ENCODE measurements around the gene CNOT2. TPM values are rescaled to one million over a fixed set of nuclear protein-coding genes. Genes with fewer than 3 reads are reported as not detected.

Gene CNOT2
- total RNA-seq, 2 donors from 2014 or later, result 94.8 to 111 TPM

DNA sequence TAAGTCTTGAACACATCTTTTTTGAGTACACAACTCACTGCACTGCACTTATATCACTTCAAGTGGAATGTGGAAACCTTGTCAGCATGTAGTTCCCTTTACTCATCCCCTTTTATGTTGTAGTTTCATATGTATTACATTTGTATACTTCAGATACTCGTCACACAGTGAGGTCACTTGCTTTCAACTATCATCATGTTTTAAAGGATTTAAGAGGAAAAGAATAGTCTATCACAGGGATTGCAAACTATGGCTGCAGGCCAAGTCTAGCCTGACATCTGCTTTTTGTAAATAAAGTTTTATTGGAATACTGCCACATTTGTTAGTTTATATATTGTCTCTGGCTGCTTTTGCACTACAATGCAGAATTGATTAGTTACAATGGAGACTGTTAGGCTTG is 24.3 kb downstream of the CNOT2 start:
- Histone ChIP-seq H3K36me3 (no peaks in the 10 kb centered on the region), H3K9me3 (no peaks in the 10 kb centered on the region), H3K4me1 (ENCODE audit: control insufficient read depth in 1 of 2, low read depth in 2 of 2) (peaks cover 46 to 51% of the 10 kb centered on the region in 2 donors), H3K27me3 (replicated peaks; ENCODE audit: insufficient read depth) (no peaks in the 10 kb centered on the region), H3K4me3 (no peak overlapping the region), H3K27ac (no peak overlapping the region)
- ATAC-seq (ENCODE audit: insufficient number of reproducible peaks, low FRiP score, low read depth) (no peak), DNase-seq (ENCODE audit: low spot score) (no peak)
- no peak for TF ChIP-seq CTCF (IDR thresholded peaks at IDR 0.05)

DNA sequence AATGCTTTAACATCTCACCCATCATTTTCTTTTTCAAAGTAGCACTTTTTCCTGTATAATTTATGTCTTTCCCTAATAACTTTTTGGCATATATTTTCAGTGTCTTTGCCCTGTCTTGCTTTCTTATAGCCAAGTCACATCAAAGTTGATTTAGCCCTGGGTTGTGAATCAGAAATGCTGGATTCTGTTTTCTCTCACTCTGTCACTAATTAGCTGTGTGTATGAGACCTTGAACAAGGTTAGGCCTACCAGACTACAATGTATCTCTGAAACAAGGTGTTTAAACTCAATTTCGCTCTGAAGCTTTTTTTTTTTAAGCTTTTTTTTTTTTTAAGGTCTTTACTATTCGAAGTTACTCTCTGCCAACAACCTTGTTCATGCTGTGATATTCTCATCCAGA is 25.7 kb downstream of the CNOT2 start:
- Histone ChIP-seq H3K4me1 (ENCODE audit: control insufficient read depth in 1 of 2, low read depth in 2 of 2) (peaks cover 50 to 51% of the 10 kb centered on the region in 2 donors), H3K4me3 (no peak overlapping the region), H3K36me3 (no peaks in the 10 kb centered on the region), H3K27ac (no peak overlapping the region), H3K9me3 (no peaks in the 10 kb centered on the region), H3K27me3 (replicated peaks; ENCODE audit: insufficient read depth) (no peaks in the 10 kb centered on the region)
- TF ChIP-seq CTCF (IDR thresholded peaks at IDR 0.05), result no peak
- no peak for ATAC-seq (ENCODE audit: insufficient number of reproducible peaks, low FRiP score, low read depth)
- DNase-seq (ENCODE audit: low spot score), result no peak

GRCh38 chr12:70270108-70270507 is 26.9 kb downstream of the CNOT2 start:
- no peak for TF ChIP-seq CTCF (IDR thresholded peaks at IDR 0.05)

GRCh38 chr12:70271025-70271424 is 27.8 kb downstream of the CNOT2 start:
- H3K4me1 ChIP-seq (ENCODE audit: control insufficient read depth in 1 of 2, low read depth in 2 of 2), result peaks cover 51 to 55% of the 10 kb centered on the region in 2 donors
- no peak for ATAC-seq (ENCODE audit: insufficient number of reproducible peaks, low FRiP score, low read depth)
- no peak for TF ChIP-seq CTCF (IDR thresholded peaks at IDR 0.05)
- H3K4me3 ChIP-seq, result no peak overlapping the region
- DNase-seq (ENCODE audit: low spot score), result no peak
- no peak overlapping the region for H3K27ac ChIP-seq
- H3K27me3 ChIP-seq (replicated peaks; ENCODE audit: insufficient read depth), result no peaks in the 10 kb centered on the region
- H3K9me3 ChIP-seq, result no peaks in the 10 kb centered on the region
- no peaks in the 10 kb centered on the region for H3K36me3 ChIP-seq

More at GRCh38 chr12:70270108-70270507, 26.9 kb downstream of the CNOT2 start:
- H3K4me1 ChIP-seq (ENCODE audit: control insufficient read depth in 1 of 2, low read depth in 2 of 2), result peaks cover 51 to 55% of the 10 kb centered on the region in 2 donors
- no peaks in the 10 kb centered on the region for H3K9me3 ChIP-seq
- ATAC-seq (ENCODE audit: insufficient number of reproducible peaks, low FRiP score, low read depth) (no peak), DNase-seq (ENCODE audit: low spot score) (no peak)
- no peak overlapping the region for H3K27ac ChIP-seq
- no peak overlapping the region for H3K4me3 ChIP-seq
- no peaks in the 10 kb centered on the region for H3K36me3 ChIP-seq
- H3K27me3 ChIP-seq (replicated peaks; ENCODE audit: insufficient read depth), result no peaks in the 10 kb centered on the region

GRCh38 chr12:70272510-70272909 is 29.3 kb downstream of the CNOT2 start:
- Histone ChIP-seq H3K27me3 (replicated peaks; ENCODE audit: insufficient read depth) (no peaks in the 10 kb centered on the region), H3K4me1 (ENCODE audit: control insufficient read depth in 1 of 2, low read depth in 2 of 2) (peaks cover 45 to 49% of the 10 kb centered on the region in 2 donors), H3K9me3 (no peaks in the 10 kb centered on the region), H3K27ac (no peak overlapping the region), H3K36me3 (no peaks in the 10 kb centered on the region), H3K4me3 (no peak overlapping the region)
- TF ChIP-seq CTCF (IDR thresholded peaks at IDR 0.05), result no peak
- no peak for DNase-seq (ENCODE audit: low spot score)
- ATAC-seq (ENCODE audit: insufficient number of reproducible peaks, low FRiP score, low read depth), result no peak

Measured in thoracic aorta (tissue), 2 donors.